GM23338 (cell line): ENCODE data around the gene EIF1B.

Experiments used
- EZH2 ChIP-seq: fragments of 200-600 bp; sonication (generic); IDR thresholded peaks from one replicate; pipeline ENCODE4 v1.8.0; 2017; ENCODE audit warnings: antibody characterized with exemption, mild to moderate bottlenecking, low read depth; ENCODE audit not compliant: unreplicated experiment
- EZH2phosphoT487 ChIP-seq: fragments of 200-600 bp; sonication (generic); IDR thresholded peaks from one replicate; pipeline ENCODE4 v1.8.1; 2018; ENCODE audit warnings: antibody characterized with exemption; ENCODE audit not compliant: unreplicated experiment
- NANOG ChIP-seq: IDR thresholded peaks from 2 replicates; pipeline ENCODE4 v1.6.1; 2016; ENCODE audit warnings: antibody characterized with exemption, borderline replicate concordance
- POLR2AphosphoS5 ChIP-seq: IDR thresholded peaks from 2 replicates; pipeline ENCODE4 v1.6.1; 2016; ENCODE audit warnings: antibody characterized with exemption, low read depth
- REST ChIP-seq: IDR thresholded peaks from one replicate; pipeline ENCODE4 v1.6.1; 2018; ENCODE audit warnings: antibody characterized with exemption; ENCODE audit not compliant: unreplicated experiment
- ZNF462 ChIP-seq: fragments of 250-450 bp; sonication (Bioruptor Pico); IDR thresholded peaks from 2 replicates; pipeline ENCODE4 v1.5.0; 2020; ENCODE audit warnings: mild to moderate bottlenecking, moderate library complexity
- TF ChIP-seq, protein P1 (sequence below), 2 experiments: fragments of 200-600 bp in 1 of 2; sonication (generic) in 1 of 2; conservative IDR thresholded peaks; 2 replicates each; pipeline versions ENCODE4 v1.5.1 to v1.6.1; 2016 to 2017; ENCODE audit warnings: antibody characterized with exemption in 2 of 2, low read depth in 2 of 2, mild to moderate bottlenecking in 2 of 2, moderate library complexity in 1 of 2
- TF ChIP-seq, protein P2 (sequence below): IDR thresholded peaks from 2 replicates; pipeline ENCODE4 v1.6.1; 2016; ENCODE audit warnings: antibody characterized with exemption

GRCh38 chr3:40308725-40309417 lies 636 bp upstream of the EIF1B start:
- TF ChIP-seq EZH2 (no peak), REST (no peak), ZNF462 (CRISPR knock-in tag) (no peak), EZH2phosphoT487 (no peak), POLR2AphosphoS5 (no peak), NANOG (no peak)
- TF ChIP-seq, protein P1, sequence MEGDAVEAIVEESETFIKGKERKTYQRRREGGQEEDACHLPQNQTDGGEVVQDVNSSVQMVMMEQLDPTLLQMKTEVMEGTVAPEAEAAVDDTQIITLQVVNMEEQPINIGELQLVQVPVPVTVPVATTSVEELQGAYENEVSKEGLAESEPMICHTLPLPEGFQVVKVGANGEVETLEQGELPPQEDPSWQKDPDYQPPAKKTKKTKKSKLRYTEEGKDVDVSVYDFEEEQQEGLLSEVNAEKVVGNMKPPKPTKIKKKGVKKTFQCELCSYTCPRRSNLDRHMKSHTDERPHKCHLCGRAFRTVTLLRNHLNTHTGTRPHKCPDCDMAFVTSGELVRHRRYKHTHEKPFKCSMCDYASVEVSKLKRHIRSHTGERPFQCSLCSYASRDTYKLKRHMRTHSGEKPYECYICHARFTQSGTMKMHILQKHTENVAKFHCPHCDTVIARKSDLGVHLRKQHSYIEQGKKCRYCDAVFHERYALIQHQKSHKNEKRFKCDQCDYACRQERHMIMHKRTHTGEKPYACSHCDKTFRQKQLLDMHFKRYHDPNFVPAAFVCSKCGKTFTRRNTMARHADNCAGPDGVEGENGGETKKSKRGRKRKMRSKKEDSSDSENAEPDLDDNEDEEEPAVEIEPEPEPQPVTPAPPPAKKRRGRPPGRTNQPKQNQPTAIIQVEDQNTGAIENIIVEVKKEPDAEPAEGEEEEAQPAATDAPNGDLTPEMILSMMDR (conservative IDR thresholded peaks at IDR 0.05; ENCODE audit: low read depth in 2 of 2): no peak
- TF ChIP-seq, protein P2, sequence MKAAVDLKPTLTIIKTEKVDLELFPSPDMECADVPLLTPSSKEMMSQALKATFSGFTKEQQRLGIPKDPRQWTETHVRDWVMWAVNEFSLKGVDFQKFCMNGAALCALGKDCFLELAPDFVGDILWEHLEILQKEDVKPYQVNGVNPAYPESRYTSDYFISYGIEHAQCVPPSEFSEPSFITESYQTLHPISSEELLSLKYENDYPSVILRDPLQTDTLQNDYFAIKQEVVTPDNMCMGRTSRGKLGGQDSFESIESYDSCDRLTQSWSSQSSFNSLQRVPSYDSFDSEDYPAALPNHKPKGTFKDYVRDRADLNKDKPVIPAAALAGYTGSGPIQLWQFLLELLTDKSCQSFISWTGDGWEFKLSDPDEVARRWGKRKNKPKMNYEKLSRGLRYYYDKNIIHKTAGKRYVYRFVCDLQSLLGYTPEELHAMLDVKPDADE: no peak
